Sigmoid colon (tissue), 4 donors: ENCODE measurements around the gene PTGDS.

Source experiments
- POLR2A ChIP-seq, 2 donors: fragments of 450-650 bp; IDR thresholded peaks; one replicate each; pipeline ENCODE4 v1.6.1; 2016; ENCODE audit warnings: antibody characterized with exemption in 2 of 2, mild to moderate bottlenecking in 2 of 2, moderate library complexity in 2 of 2
- POLR2AphosphoS5 ChIP-seq, 4 donors: sonication (generic); formaldehyde crosslinking; IDR thresholded peaks; one replicate each; pipeline ENCODE4 v1.6.1; 2017; ENCODE audit warnings: antibody characterized with exemption in 4 of 4

DNA sequence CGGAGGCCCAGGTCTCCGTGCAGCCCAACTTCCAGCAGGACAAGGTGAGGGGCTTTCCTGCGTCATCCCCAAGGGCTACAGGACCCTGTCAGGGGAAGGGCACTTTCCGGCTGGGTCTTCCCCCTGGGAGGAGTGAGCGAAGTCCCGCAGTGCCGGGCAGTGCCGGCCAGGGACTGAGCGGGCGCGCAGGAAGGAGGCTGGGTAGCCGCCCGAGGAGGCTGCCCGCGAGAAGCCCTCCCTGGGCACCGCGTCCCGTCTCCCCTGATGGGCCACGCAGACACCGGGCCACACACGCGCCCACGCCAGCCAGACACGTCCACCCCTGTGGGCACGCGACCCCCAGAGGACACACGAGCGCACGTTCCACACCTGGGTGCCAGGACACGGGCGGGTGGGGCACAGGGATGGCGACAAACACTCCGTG is 357 bp downstream of the PTGDS start:
- no peak for TF ChIP-seq POLR2A (IDR thresholded peaks at IDR 0.05)
- no peak for TF ChIP-seq POLR2AphosphoS5 (IDR thresholded peaks at IDR 0.05)
